HG03095 (cell line): ENCODE data around the gene RBMX2.
A peak's percentile ranks its signal among the peaks of the same experiment; 100 is the strongest.
"Not testable (repeated sequence)": the region's sequence is repeated elsewhere in the genome, so short reads cannot be mapped to it uniquely, and the experiment has no call there.

Source experiments
- ATAC-seq: cut with Tn5 transposase; IDR thresholded peaks from one replicate; pipeline ENCODE4 v1.9.1; 2021; ENCODE audit warnings: moderate library complexity; ENCODE audit not compliant: unreplicated experiment

Gene RBMX2

GRCh38 chrX:130401415-130402207, at the start of gene RBMX2:
Gene RBMX2, plus strand, starts transcription at chrX:130401987. Its CDS starts 46 bp downstream, at chrX:130402033.
- peak; percentile 95 for ATAC-seq

- ATAC-seq: not testable (repeated sequence)
These were observed 49.7 kb upstream of the RBMX2 start for GRCh38 chrX:130352050-130352449.

GRCh38 chrX:130376077-130376476, 25.7 kb upstream of the RBMX2 start:
- ATAC-seq: no peak

GRCh38 chrX:130378024-130378669, 23.6 kb upstream of the RBMX2 start:
- ATAC-seq: no peak

- ATAC-seq: no peak
These were observed 16.3 kb upstream of the RBMX2 start, which contains the start of gene GPR119 for GRCh38 chrX:130385520-130385919. Gene GPR119, minus strand, starts transcription at chrX:130385674. Its CDS starts 227 bp downstream, at chrX:130385447.

GRCh38 chrX:130386408-130386808, 15.4 kb upstream of the RBMX2 start:
- ATAC-seq: no peak

- ATAC-seq: no peak
These were observed 8.2 kb upstream of the RBMX2 start for GRCh38 chrX:130393451-130394074.

- no peak for ATAC-seq
These were observed 6.4 kb upstream of the RBMX2 start for GRCh38 chrX:130395341-130395740.

- no peak for ATAC-seq
These were observed 459 bp downstream of the RBMX2 start for GRCh38 chrX:130402208-130402684.

- ATAC-seq: no peak
These were observed 11.6 kb downstream of the RBMX2 start for GRCh38 chrX:130413415-130413814.

- ATAC-seq: no peak
These were observed 13.0 kb downstream of the RBMX2 start for GRCh38 chrX:130414800-130415199.

GRCh38 chrX:130415201-130415600, 13.4 kb downstream of the RBMX2 start:
- no peak for ATAC-seq

- no peak for ATAC-seq
These were observed 15.0 kb downstream of the RBMX2 start for GRCh38 chrX:130416785-130417184.

GRCh38 chrX:130418066-130418465, 16.3 kb downstream of the RBMX2 start:
- ATAC-seq: no peak

- no peak for ATAC-seq
These were observed 17.0 kb downstream of the RBMX2 start for GRCh38 chrX:130418740-130419139.

- no peak for ATAC-seq
These were observed 17.5 kb downstream of the RBMX2 start for GRCh38 chrX:130419263-130419662.

- ATAC-seq: no peak
These were observed 24.7 kb downstream of the RBMX2 start for GRCh38 chrX:130426531-130426930.

GRCh38 chrX:130429236-130429635, 27.4 kb downstream of the RBMX2 start:
- not testable (repeated sequence) for ATAC-seq

GRCh38 chrX:130435937-130436336, 34.1 kb downstream of the RBMX2 start:
- no peak for ATAC-seq

GRCh38 chrX:130437996-130438395, 36.2 kb downstream of the RBMX2 start:
- ATAC-seq: not testable (repeated sequence)

- ATAC-seq: no peak
These were observed 42.1 kb downstream of the RBMX2 start for GRCh38 chrX:130443875-130444274.
